Esophagus squamous epithelium (tissue), 5 donors: ENCODE measurements around the gene ZDHHC3. TPM values are rescaled to one million over a fixed set of nuclear protein-coding genes. Genes with fewer than 3 reads are reported as not detected.

Experiments
- DNase-seq: peaks from one replicate; lab custom pipeline; 2025; lab: John Stamatoyannopoulos, UW
- H3K27ac ChIP-seq, 4 donors: fragments of 200-600 bp; sonication (generic); one replicate each; pipeline ENCODE4 v1.5.1; 2016 to 2019; ENCODE audit warnings: mild to moderate bottlenecking in 1 of 4
- H3K27me3 ChIP-seq, 4 donors: fragments of 200-600 bp; sonication (generic); 1 replicate in 3 of 4; 2 replicates in 1 of 4; pipeline versions ENCODE4 v1.5.1 to v1.6.0; 2017 to 2021; ENCODE audit warnings: antibody characterized with exemption in 1 of 4
- H3K36me3 ChIP-seq, 3 donors: fragments of 200-600 bp; sonication (generic); one replicate each; pipeline ENCODE4 v1.5.1; 2016 to 2019
- H3K4me1 ChIP-seq, 3 donors: fragments of 200-600 bp; sonication (generic); one replicate each; pipeline ENCODE4 v1.5.1; 2017 to 2019
- H3K4me3 ChIP-seq, 4 donors: fragments of 200-600 bp; sonication (generic); 1 replicate in 3 of 4; 2 replicates in 1 of 4; pipeline ENCODE4 v1.5.1; 2016 to 2019; ENCODE audit warnings: mild to moderate bottlenecking in 2 of 4, moderate library complexity in 1 of 4
- H3K9me3 ChIP-seq, 3 donors: fragments of 200-600 bp; sonication (generic); one replicate each; pipeline ENCODE4 v1.5.1; 2016 to 2019
- CTCF ChIP-seq, 6 experiments: fragments of 450-650 bp in 4 of 6; fragments of 200-600 bp in 2 of 6; sonication (generic) in 2 of 6; IDR thresholded peaks; one replicate each; pipeline ENCODE4 v1.5.1; 2016 to 2019; ENCODE audit warnings: antibody characterized with exemption in 6 of 6, mild to moderate bottlenecking in 4 of 6, moderate library complexity in 4 of 6
- POLR2A ChIP-seq, 4 donors: fragments of 450-650 bp; IDR thresholded peaks; one replicate each; pipeline ENCODE4 v1.6.1; 2017; ENCODE audit warnings: antibody characterized with exemption in 4 of 4, mild to moderate bottlenecking in 4 of 4, moderate library complexity in 3 of 4
- WGBS, 2 donors: methylation state at CpG; one replicate each; pipeline ENCODE4 v1.1.5; 2018; 5-methylcytosine and 5-hydroxymethylcytosine counted together
- intact Hi-C: fragments of 100-400 bp; cut with DNase I; formaldehyde crosslinking; loops from one replicate; pipeline ENCODE4 v1.15.0; 2022
- total RNA-seq, 4 donors: library from RNA; depleted of rRNA; stranded (reverse); fragments of >200 nt; gene quantifications; one replicate each; pipeline ENCODE4 v1.1.0, GENCODE V29; 2016
- donor health status: DM: yes; HTN: yes; CAD: no.

Gene ZDHHC3
- total RNA-seq, 4 donors from 2014 or later = 64.6 to 93.8 (median 73.0) TPM

- no peak for TF ChIP-seq CTCF (IDR thresholded peaks at IDR 0.05)
- TF ChIP-seq POLR2A (IDR thresholded peaks at IDR 0.05) = no peak
- Histone ChIP-seq H3K27me3 (peaks cover 0 to 46% (median 0%) of the 10 kb centered on the region in 4 donors), H3K36me3 (no peaks in the 10 kb centered on the region), H3K4me3 (no peak overlapping the region), H3K9me3 (no peaks in the 10 kb centered on the region), H3K4me1 (peaks cover 0 to 5% (median 0%) of the 10 kb centered on the region in 3 donors), H3K27ac (no peak overlapping the region)
- intact Hi-C loops = no loop called here
- DNase-seq = no peak
- WGBS, 2 donors = 41 to 68% methylated on average over 6 to 9 of the region's 13 CpGs
Observed at GRCh38 chr3:44899683-44900367, 76.1 kb downstream of the ZDHHC3 start.

GRCh38 chr3:44896440-44896839 is 79.5 kb downstream of the ZDHHC3 start:
- no peak overlapping the region for H3K4me3 ChIP-seq
- intact Hi-C loops = no loop called here
- H3K9me3 ChIP-seq = no peaks in the 10 kb centered on the region
- H3K27ac ChIP-seq = no peak overlapping the region
- H3K27me3 ChIP-seq = peaks cover 0 to 28% (median 0%) of the 10 kb centered on the region in 4 donors
- 67 to 76% methylated on average over 2 of the region's 2 CpGs for WGBS, 2 donors
- no peak for TF ChIP-seq POLR2A (IDR thresholded peaks at IDR 0.05)
- no peak for TF ChIP-seq CTCF (IDR thresholded peaks at IDR 0.05)
- DNase-seq = no peak
- peaks cover 0 to 5% (median 0%) of the 10 kb centered on the region in 3 donors for H3K4me1 ChIP-seq
- no peaks in the 10 kb centered on the region for H3K36me3 ChIP-seq

- H3K27ac ChIP-seq = no peak overlapping the region
- no peaks in the 10 kb centered on the region for H3K9me3 ChIP-seq
- no peaks in the 10 kb centered on the region for H3K36me3 ChIP-seq
- H3K27me3 ChIP-seq = peaks cover 0 to 14% (median 0%) of the 10 kb centered on the region in 4 donors
- intact Hi-C loops = no loop called here
- H3K4me1 ChIP-seq = no peaks in the 10 kb centered on the region
- no peak for DNase-seq
- no peak overlapping the region for H3K4me3 ChIP-seq
- WGBS, 2 donors = 63 to 68% methylated on average over 5 of the region's 5 CpGs
- TF ChIP-seq POLR2A (IDR thresholded peaks at IDR 0.05) (no peak), CTCF (IDR thresholded peaks at IDR 0.05) (no peak)
Observed at GRCh38 chr3:44894485-44894884, 81.5 kb downstream of the ZDHHC3 start.

- TF ChIP-seq CTCF (IDR thresholded peaks at IDR 0.05) (no peak), POLR2A (IDR thresholded peaks at IDR 0.05) (no peak)
- no peaks in the 10 kb centered on the region for H3K9me3 ChIP-seq
- 7 to 27% methylated on average over 2 of the region's 2 CpGs for WGBS, 2 donors
- DNase-seq = no peak
- H3K36me3 ChIP-seq = no peaks in the 10 kb centered on the region
- H3K27ac ChIP-seq = no peak overlapping the region
- no peaks in the 10 kb centered on the region for H3K27me3 ChIP-seq
- H3K4me1 ChIP-seq = no peaks in the 10 kb centered on the region
- intact Hi-C loops = no loop called here
- H3K4me3 ChIP-seq = no peak overlapping the region
Observed at GRCh38 chr3:44893097-44893496, 82.9 kb downstream of the ZDHHC3 start.

- Histone ChIP-seq H3K9me3 (no peaks in the 10 kb centered on the region), H3K27me3 (no peaks in the 10 kb centered on the region), H3K4me3 (no peak overlapping the region), H3K27ac (no peak overlapping the region), H3K4me1 (no peaks in the 10 kb centered on the region), H3K36me3 (no peaks in the 10 kb centered on the region)
- intact Hi-C loops = no loop called here
- 38 to 41% methylated on average over 3 of the region's 3 CpGs for WGBS, 2 donors
- no peak for TF ChIP-seq CTCF (IDR thresholded peaks at IDR 0.05)
- TF ChIP-seq POLR2A (IDR thresholded peaks at IDR 0.05) = no peak
- DNase-seq = no peak
Observed at GRCh38 chr3:44892689-44893088, 83.3 kb downstream of the ZDHHC3 start.
